ENCODE data around the gene GYG1.
"Not testable (repeated sequence)": the region's sequence is repeated elsewhere in the genome, so short reads cannot be mapped to it uniquely, and the experiment has no call there.

The GYG1 gene

GRCh38 chr3:148981273-148981672 lies 10.1 kb upstream of the GYG1 start:
- no peak for DNase-seq

GRCh38 chr3:148987551-148987950 lies 3.8 kb upstream of the GYG1 start:
- not testable (repeated sequence) for DNase-seq

GRCh38 chr3:148990236-148990635 lies 1.1 kb upstream of the GYG1 start:
- no peak for DNase-seq

- peak; percentile 72 for DNase-seq
These were observed 791 bp downstream of the GYG1 start for GRCh38 chr3:148992027-148992634.

GRCh38 chr3:148992635-148993255 lies 1.4 kb downstream of the GYG1 start:
- no peak for DNase-seq

- DNase-seq, result no peak
These were observed 6.3 kb downstream of the GYG1 start for GRCh38 chr3:148997623-148998022.

GRCh38 chr3:148998297-148998696 lies 7.0 kb downstream of the GYG1 start:
- no peak for DNase-seq

- no peak for DNase-seq
These were observed 7.5 kb downstream of the GYG1 start for GRCh38 chr3:148998715-148999423.

GRCh38 chr3:148999806-149000205 lies 8.5 kb downstream of the GYG1 start:
- DNase-seq, result no peak

- DNase-seq, result no peak
These were observed 8.9 kb downstream of the GYG1 start for GRCh38 chr3:149000206-149000745.

GRCh38 chr3:149001727-149002126 lies 10.4 kb downstream of the GYG1 start:
- DNase-seq, result no peak

GRCh38 chr3:149003653-149004305 lies 12.4 kb downstream of the GYG1 start:
- no peak for DNase-seq

- no peak for DNase-seq
These were observed 13.3 kb downstream of the GYG1 start for GRCh38 chr3:149004622-149005021.

- no peak for DNase-seq
These were observed 14.1 kb downstream of the GYG1 start for GRCh38 chr3:149005416-149005815.

GRCh38 chr3:149007567-149008257 lies 16.4 kb downstream of the GYG1 start:
- DNase-seq, result no peak

- no peak for DNase-seq
These were observed 18.4 kb downstream of the GYG1 start for GRCh38 chr3:149009732-149010131.

GRCh38 chr3:149010504-149010951 lies 19.2 kb downstream of the GYG1 start:
- no peak for DNase-seq

- no peak for DNase-seq
These were observed 19.6 kb downstream of the GYG1 start for GRCh38 chr3:149010966-149011365.

- no peak for DNase-seq
These were observed 20.3 kb downstream of the GYG1 start for GRCh38 chr3:149011676-149012075.

GRCh38 chr3:149013726-149014125 lies 22.4 kb downstream of the GYG1 start:
- no peak for DNase-seq

GRCh38 chr3:149015393-149015792 lies 24.1 kb downstream of the GYG1 start:
- DNase-seq, result no peak

- no peak for DNase-seq
These were observed 24.9 kb downstream of the GYG1 start for GRCh38 chr3:149016242-149016641.
